ENCODE data around the gene KCNIP1.

Gene KCNIP1

GRCh38 chr5:170490381-170490780 lies 13.4 kb upstream of the KCNIP1 start:
- H4K20me1 ChIP-seq (ENCODE audit: insufficient read depth, low read length), result no peaks in the 10 kb centered on the region
- TF ChIP-seq EZH2 (IDR thresholded peaks at IDR 0.05; ENCODE audit: borderline replicate concordance, low read length) (no peak), CTCF (IDR thresholded peaks at IDR 0.05; ENCODE audit: low read length) (no peak)
- H3K36me3 ChIP-seq (ENCODE audit: insufficient read depth, low read length), result no peaks in the 10 kb centered on the region
- no peaks in the 10 kb centered on the region for H3K9me3 ChIP-seq (ENCODE audit: low read length)
- no peak overlapping the region for H3K27ac ChIP-seq (ENCODE audit: low read depth, low read length, poor library complexity, severe bottlenecking)
- H3F3A ChIP-seq (ENCODE audit: insufficient read depth, low read length), result no peaks in the 10 kb centered on the region
- H3K4me2 ChIP-seq (ENCODE audit: low read length), result no peak overlapping the region
- H2AFZ ChIP-seq (ENCODE audit: low read length), result no peak overlapping the region
- no peaks in the 10 kb centered on the region for H3K9me2 ChIP-seq (ENCODE audit: low read depth, low read length)
- H3K4me1 ChIP-seq (ENCODE audit: insufficient read depth, low read length, severe bottlenecking), result no peaks in the 10 kb centered on the region
- H3K9ac ChIP-seq (ENCODE audit: low read length), result no peak overlapping the region
- H3K4me3 ChIP-seq (ENCODE audit: low read depth, low read length, poor library complexity, severe bottlenecking), result no peak overlapping the region
- no peaks in the 10 kb centered on the region for H3K79me2 ChIP-seq (ENCODE audit: insufficient read depth, low read length)
- H3K27me3 ChIP-seq (ENCODE audit: insufficient read depth, low read length), result 0 out of 2 replicates have a peak, but pooled peaks cover 6% of the 10 kb centered on the region

- Histone ChIP-seq H4K20me1 (ENCODE audit: insufficient read depth, low read length) (no peaks in the 10 kb centered on the region), H3K4me3 (ENCODE audit: low read depth, low read length, poor library complexity, severe bottlenecking) (no peak overlapping the region), H3K4me2 (ENCODE audit: low read length) (no peak overlapping the region), H3K27ac (ENCODE audit: low read depth, low read length, poor library complexity, severe bottlenecking) (no peak overlapping the region), H3K9me2 (ENCODE audit: low read depth, low read length) (no peaks in the 10 kb centered on the region), H3K9ac (ENCODE audit: low read length) (no peak overlapping the region), H3K9me3 (ENCODE audit: low read length) (no peaks in the 10 kb centered on the region), H3K27me3 (ENCODE audit: insufficient read depth, low read length) (0 out of 2 replicates have a peak, but pooled peaks cover 6% of the 10 kb centered on the region), H2AFZ (ENCODE audit: low read length) (no peak overlapping the region), H3K79me2 (ENCODE audit: insufficient read depth, low read length) (no peaks in the 10 kb centered on the region), H3F3A (ENCODE audit: insufficient read depth, low read length) (no peaks in the 10 kb centered on the region), H3K36me3 (ENCODE audit: insufficient read depth, low read length) (no peaks in the 10 kb centered on the region), H3K4me1 (ENCODE audit: insufficient read depth, low read length, severe bottlenecking) (no peaks in the 10 kb centered on the region)
- no peak for TF ChIP-seq EZH2 (IDR thresholded peaks at IDR 0.05; ENCODE audit: borderline replicate concordance, low read length)
- TF ChIP-seq CTCF (IDR thresholded peaks at IDR 0.05; ENCODE audit: low read length), result no peak
Observed at GRCh38 chr5:170491479-170491878, 12.3 kb upstream of the KCNIP1 start.

GRCh38 chr5:170493028-170493820 lies 10.6 kb upstream of the KCNIP1 start:
- Histone ChIP-seq H4K20me1 (ENCODE audit: insufficient read depth, low read length) (no peaks in the 10 kb centered on the region), H3K4me2 (ENCODE audit: low read length) (no peak overlapping the region), H3K79me2 (ENCODE audit: insufficient read depth, low read length) (no peaks in the 10 kb centered on the region), H3K4me3 (ENCODE audit: low read depth, low read length, poor library complexity, severe bottlenecking) (no peak overlapping the region), H3F3A (ENCODE audit: insufficient read depth, low read length) (no peaks in the 10 kb centered on the region), H3K27ac (ENCODE audit: low read depth, low read length, poor library complexity, severe bottlenecking) (no peak overlapping the region), H3K27me3 (ENCODE audit: insufficient read depth, low read length) (0 out of 2 replicates have a peak, but pooled peaks cover 6% of the 10 kb centered on the region), H3K4me1 (ENCODE audit: insufficient read depth, low read length, severe bottlenecking) (no peaks in the 10 kb centered on the region), H3K36me3 (ENCODE audit: insufficient read depth, low read length) (no peaks in the 10 kb centered on the region), H2AFZ (ENCODE audit: low read length) (no peak overlapping the region), H3K9me2 (ENCODE audit: low read depth, low read length) (no peaks in the 10 kb centered on the region), H3K9ac (ENCODE audit: low read length) (no peak overlapping the region), H3K9me3 (ENCODE audit: low read length) (no peaks in the 10 kb centered on the region)
- TF ChIP-seq CTCF (IDR thresholded peaks at IDR 0.05; ENCODE audit: low read length) (no peak), EZH2 (IDR thresholded peaks at IDR 0.05; ENCODE audit: borderline replicate concordance, low read length) (no peak)
